K562 (cell line): Measurements from ENCODE around the gene PIKFYVE. TPM values are rescaled to one million over a fixed set of nuclear protein-coding genes. Genes with fewer than 3 reads are reported as not detected.

Source experiments
- BRD9 ChIP-seq: fragments of 450-650 bp; IDR thresholded peaks from 2 replicates; pipeline ENCODE4 v1.6.1; 2018; ENCODE audit warnings: low read depth; ENCODE audit not compliant: partially characterized antibody
- KDM5B ChIP-seq: fragments of 200-600 bp; sonication (generic); IDR thresholded peaks from 2 replicates; pipeline ENCODE4 v1.6.1; 2012; ENCODE audit warnings: low read depth, mild to moderate bottlenecking, moderate library complexity, low read length, control low read depth, inconsistent platforms; ENCODE audit not compliant: insufficient replicate concordance
- NFE2 ChIP-seq: IDR thresholded peaks from 2 replicates; pipeline ENCODE4 v1.6.1; 2014; ENCODE audit warnings: antibody characterized with exemption, low read depth
- NFIC ChIP-seq: fragments of 450-650 bp; IDR thresholded peaks from 2 replicates; pipeline ENCODE4 v1.6.1; 2017; ENCODE audit warnings: mild to moderate bottlenecking, inconsistent platforms
- NFXL1 ChIP-seq: fragments of 450-650 bp; formaldehyde crosslinking; IDR thresholded peaks from 2 replicates; pipeline ENCODE4 v1.4.0; 2021; ENCODE audit warnings: mild to moderate bottlenecking
- POLR2H ChIP-seq: IDR thresholded peaks from 2 replicates; pipeline ENCODE4 v1.6.1; 2016; ENCODE audit warnings: missing genetic modification characterization, low read depth, mild to moderate bottlenecking, control low read depth, missing compliant biosample characterization, moderate library complexity
- SMAD1 ChIP-seq: fragments of 150-350 bp; IDR thresholded peaks from 2 replicates; pipeline ENCODE4 v1.6.1; 2014; ENCODE audit warnings: low read length, low read depth; ENCODE audit not compliant: partially characterized antibody
- SP2 ChIP-seq: IDR thresholded peaks from 2 replicates; pipeline ENCODE4 v1.6.1; 2011; ENCODE audit warnings: mild to moderate bottlenecking, low read depth, low read length, moderate library complexity; ENCODE audit not compliant: poor library complexity, severe bottlenecking; ENCODE audit errors: extremely low read depth
- ZKSCAN8 ChIP-seq: fragments of 200-800 bp; sonication (Bioruptor generic); IDR thresholded peaks from 2 replicates; pipeline ENCODE4 v1.6.1; 2016; ENCODE audit warnings: missing genetic modification characterization, missing compliant biosample characterization
- polyA plus RNA-seq, 8 experiments: library from polyadenylated mRNA; depleted of rRNA in 4 of 8; stranded (reverse) in 5 of 8; unstranded in 3 of 8; fragments of >200 nt; fragmentation: Nextera tagmentation in 2 of 8; fragmentation: Illumina TruSeq in 1 of 8; extraction: Ambion mirVana in 2 of 8; extraction: Trizol in 1 of 8; gene quantifications; 2 replicates each; pipeline versions ENCODE4 v1.2.1 to v1.2.3, GENCODE V29; 2011 to 2014; ENCODE audit warnings: inconsistent platforms in 1 of 8, missing spikeins in 1 of 8
- total RNA-seq, 7 experiments: library from RNA; depleted of rRNA in 6 of 7; stranded (reverse); fragments of >200 nt in 6 of 7; fragmentation: Illumina TruSeq in 2 of 7; extraction: Trizol in 2 of 7; gene quantifications; 2 replicates each; pipeline versions ENCODE4 v1.2.1 to v1.2.3, GENCODE V29; 2011 to 2021; ENCODE audit warnings: low replicate concordance in 1 of 7
- TF ChIP-seq, protein P1 (sequence below): fragments of 200-600 bp; sonication (generic); IDR thresholded peaks from one replicate; pipeline ENCODE4 v1.6.1; 2012; ENCODE audit warnings: mild to moderate bottlenecking, low read depth, low read length, inconsistent platforms
- TF ChIP-seq, protein P2 (sequence below), 2 experiments: fragments of 250-450 bp in 1 of 2; fragments of 450-650 bp in 1 of 2; sonication (Bioruptor Pico) in 1 of 2; IDR thresholded peaks; 2 replicates each; pipeline versions ENCODE4 v1.6.1 to v1.8.0; 2016 to 2021; ENCODE audit warnings: mild to moderate bottlenecking in 2 of 2, moderate library complexity in 2 of 2, missing compliant biosample characterization in 1 of 2, missing genetic modification characterization in 1 of 2
- TF ChIP-seq, protein P3 (sequence below): fragments of 250-450 bp; sonication (Bioruptor Pico); IDR thresholded peaks from 2 replicates; pipeline ENCODE4 v1.9.0; 2021; ENCODE audit warnings: mild to moderate bottlenecking, inconsistent platforms

Gene PIKFYVE
- total and polyA plus RNA-seq, 9 of the 15 experiments (the other 6 are each of a cell fraction or from before 2014, with no cell fraction given), result 3.6 to 25.6 (median 16.7) TPM

DNA sequence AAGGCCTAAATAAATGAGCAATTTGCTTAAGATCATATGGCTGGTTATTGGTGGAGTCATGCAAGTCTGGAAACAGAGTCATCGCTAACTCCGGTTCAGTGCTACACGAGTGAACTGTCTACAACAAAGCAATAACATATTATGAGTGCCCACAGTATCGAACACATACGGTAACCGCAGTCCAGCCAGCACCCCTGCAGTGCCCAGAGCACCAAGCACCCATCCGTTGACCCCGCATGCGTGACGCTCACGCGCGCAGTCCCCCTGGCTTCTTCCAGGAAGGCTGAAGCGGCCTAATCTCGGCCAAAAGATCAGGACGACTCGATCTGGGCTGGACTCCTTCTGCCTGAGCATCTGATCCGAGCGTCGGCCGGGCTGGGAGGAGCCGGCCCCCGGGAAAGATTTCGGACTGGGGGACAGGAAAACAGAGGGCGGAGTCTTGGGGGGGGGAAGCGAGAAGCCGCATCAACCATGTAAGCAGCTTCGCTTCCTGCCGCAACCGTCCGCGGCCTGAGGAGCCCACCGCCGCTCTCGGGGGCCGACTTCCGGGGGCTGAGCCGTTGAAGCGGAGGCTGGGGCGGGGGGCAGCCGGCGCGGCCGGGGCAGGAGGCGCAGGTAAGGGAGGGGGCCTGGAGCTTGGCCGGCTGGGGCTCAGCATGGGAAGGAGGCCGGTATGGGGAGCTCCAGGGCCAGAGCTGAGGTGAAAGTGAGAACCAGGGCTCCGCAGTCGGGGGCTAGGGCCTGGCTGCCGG lies at the start of gene PIKFYVE (continued):
- TF ChIP-seq, protein P1, sequence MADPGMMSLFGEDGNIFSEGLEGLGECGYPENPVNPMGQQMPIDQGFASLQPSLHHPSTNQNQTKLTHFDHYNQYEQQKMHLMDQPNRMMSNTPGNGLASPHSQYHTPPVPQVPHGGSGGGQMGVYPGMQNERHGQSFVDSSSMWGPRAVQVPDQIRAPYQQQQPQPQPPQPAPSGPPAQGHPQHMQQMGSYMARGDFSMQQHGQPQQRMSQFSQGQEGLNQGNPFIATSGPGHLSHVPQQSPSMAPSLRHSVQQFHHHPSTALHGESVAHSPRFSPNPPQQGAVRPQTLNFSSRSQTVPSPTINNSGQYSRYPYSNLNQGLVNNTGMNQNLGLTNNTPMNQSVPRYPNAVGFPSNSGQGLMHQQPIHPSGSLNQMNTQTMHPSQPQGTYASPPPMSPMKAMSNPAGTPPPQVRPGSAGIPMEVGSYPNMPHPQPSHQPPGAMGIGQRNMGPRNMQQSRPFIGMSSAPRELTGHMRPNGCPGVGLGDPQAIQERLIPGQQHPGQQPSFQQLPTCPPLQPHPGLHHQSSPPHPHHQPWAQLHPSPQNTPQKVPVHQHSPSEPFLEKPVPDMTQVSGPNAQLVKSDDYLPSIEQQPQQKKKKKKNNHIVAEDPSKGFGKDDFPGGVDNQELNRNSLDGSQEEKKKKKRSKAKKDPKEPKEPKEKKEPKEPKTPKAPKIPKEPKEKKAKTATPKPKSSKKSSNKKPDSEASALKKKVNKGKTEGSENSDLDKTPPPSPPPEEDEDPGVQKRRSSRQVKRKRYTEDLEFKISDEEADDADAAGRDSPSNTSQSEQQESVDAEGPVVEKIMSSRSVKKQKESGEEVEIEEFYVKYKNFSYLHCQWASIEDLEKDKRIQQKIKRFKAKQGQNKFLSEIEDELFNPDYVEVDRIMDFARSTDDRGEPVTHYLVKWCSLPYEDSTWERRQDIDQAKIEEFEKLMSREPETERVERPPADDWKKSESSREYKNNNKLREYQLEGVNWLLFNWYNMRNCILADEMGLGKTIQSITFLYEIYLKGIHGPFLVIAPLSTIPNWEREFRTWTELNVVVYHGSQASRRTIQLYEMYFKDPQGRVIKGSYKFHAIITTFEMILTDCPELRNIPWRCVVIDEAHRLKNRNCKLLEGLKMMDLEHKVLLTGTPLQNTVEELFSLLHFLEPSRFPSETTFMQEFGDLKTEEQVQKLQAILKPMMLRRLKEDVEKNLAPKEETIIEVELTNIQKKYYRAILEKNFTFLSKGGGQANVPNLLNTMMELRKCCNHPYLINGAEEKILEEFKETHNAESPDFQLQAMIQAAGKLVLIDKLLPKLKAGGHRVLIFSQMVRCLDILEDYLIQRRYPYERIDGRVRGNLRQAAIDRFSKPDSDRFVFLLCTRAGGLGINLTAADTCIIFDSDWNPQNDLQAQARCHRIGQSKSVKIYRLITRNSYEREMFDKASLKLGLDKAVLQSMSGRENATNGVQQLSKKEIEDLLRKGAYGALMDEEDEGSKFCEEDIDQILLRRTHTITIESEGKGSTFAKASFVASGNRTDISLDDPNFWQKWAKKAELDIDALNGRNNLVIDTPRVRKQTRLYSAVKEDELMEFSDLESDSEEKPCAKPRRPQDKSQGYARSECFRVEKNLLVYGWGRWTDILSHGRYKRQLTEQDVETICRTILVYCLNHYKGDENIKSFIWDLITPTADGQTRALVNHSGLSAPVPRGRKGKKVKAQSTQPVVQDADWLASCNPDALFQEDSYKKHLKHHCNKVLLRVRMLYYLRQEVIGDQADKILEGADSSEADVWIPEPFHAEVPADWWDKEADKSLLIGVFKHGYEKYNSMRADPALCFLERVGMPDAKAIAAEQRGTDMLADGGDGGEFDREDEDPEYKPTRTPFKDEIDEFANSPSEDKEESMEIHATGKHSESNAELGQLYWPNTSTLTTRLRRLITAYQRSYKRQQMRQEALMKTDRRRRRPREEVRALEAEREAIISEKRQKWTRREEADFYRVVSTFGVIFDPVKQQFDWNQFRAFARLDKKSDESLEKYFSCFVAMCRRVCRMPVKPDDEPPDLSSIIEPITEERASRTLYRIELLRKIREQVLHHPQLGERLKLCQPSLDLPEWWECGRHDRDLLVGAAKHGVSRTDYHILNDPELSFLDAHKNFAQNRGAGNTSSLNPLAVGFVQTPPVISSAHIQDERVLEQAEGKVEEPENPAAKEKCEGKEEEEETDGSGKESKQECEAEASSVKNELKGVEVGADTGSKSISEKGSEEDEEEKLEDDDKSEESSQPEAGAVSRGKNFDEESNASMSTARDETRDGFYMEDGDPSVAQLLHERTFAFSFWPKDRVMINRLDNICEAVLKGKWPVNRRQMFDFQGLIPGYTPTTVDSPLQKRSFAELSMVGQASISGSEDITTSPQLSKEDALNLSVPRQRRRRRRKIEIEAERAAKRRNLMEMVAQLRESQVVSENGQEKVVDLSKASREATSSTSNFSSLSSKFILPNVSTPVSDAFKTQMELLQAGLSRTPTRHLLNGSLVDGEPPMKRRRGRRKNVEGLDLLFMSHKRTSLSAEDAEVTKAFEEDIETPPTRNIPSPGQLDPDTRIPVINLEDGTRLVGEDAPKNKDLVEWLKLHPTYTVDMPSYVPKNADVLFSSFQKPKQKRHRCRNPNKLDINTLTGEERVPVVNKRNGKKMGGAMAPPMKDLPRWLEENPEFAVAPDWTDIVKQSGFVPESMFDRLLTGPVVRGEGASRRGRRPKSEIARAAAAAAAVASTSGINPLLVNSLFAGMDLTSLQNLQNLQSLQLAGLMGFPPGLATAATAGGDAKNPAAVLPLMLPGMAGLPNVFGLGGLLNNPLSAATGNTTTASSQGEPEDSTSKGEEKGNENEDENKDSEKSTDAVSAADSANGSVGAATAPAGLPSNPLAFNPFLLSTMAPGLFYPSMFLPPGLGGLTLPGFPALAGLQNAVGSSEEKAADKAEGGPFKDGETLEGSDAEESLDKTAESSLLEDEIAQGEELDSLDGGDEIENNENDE, result peak; percentile 95
- TF ChIP-seq, protein P2, sequence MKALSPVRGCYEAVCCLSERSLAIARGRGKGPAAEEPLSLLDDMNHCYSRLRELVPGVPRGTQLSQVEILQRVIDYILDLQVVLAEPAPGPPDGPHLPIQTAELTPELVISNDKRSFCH (CRISPR knock-in tag; IDR thresholded peaks at IDR 0.05), result no peak
- TF ChIP-seq, protein P2 (tag; IDR thresholded peaks at IDR 0.05), result 0 out of 2 replicates have a peak, but pooled peaks have one; percentile 26
- TF ChIP-seq NFE2 (no peak), BRD9 (no peak), KDM5B (peak; percentile 11), NFIC (peak; percentile 55), SP2 (no peak), SMAD1 (no peak), NFXL1 (no peak), ZKSCAN8 (CRISPR knock-in tag) (no peak), POLR2H (tag) (no peak)
- TF ChIP-seq, protein P3, sequence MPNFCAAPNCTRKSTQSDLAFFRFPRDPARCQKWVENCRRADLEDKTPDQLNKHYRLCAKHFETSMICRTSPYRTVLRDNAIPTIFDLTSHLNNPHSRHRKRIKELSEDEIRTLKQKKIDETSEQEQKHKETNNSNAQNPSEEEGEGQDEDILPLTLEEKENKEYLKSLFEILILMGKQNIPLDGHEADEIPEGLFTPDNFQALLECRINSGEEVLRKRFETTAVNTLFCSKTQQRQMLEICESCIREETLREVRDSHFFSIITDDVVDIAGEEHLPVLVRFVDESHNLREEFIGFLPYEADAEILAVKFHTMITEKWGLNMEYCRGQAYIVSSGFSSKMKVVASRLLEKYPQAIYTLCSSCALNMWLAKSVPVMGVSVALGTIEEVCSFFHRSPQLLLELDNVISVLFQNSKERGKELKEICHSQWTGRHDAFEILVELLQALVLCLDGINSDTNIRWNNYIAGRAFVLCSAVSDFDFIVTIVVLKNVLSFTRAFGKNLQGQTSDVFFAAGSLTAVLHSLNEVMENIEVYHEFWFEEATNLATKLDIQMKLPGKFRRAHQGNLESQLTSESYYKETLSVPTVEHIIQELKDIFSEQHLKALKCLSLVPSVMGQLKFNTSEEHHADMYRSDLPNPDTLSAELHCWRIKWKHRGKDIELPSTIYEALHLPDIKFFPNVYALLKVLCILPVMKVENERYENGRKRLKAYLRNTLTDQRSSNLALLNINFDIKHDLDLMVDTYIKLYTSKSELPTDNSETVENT (CRISPR knock-in tag), result no peak
